Measurements from ENCODE around the gene ANAPC2. TPM values are rescaled to one million over a fixed set of nuclear protein-coding genes. Genes with fewer than 3 reads are reported as not detected.

Gene ANAPC2
- total RNA-seq (2014; rRNA removed; shearing (Covaris generic)), result 8.2 and 13.4 TPM in 2 replicates

GRCh38 chr9:137188490-137189296, at the start of gene ANAPC2, which contains the start of gene SSNA1:
Gene ANAPC2 (minus strand): TSS chr9:137188560. CDS start chr9:137188532, 28 bp downstream.
Gene SSNA1 (plus strand): TSS chr9:137188676. CDS start chr9:137188727, 51 bp downstream.
- peak; percentile 87 for DNase-seq (ENCODE audit: low spot score)

- DNase-seq (ENCODE audit: low spot score), result no peak
These were observed 48.6 kb upstream of the ANAPC2 start for GRCh38 chr9:137236936-137237421.

GRCh38 chr9:137236238-137236935, 48.0 kb upstream of the ANAPC2 start:
- peak; percentile 74 for DNase-seq (ENCODE audit: low spot score)

- DNase-seq (ENCODE audit: low spot score), result no peak
These were observed 47.3 kb upstream of the ANAPC2 start for GRCh38 chr9:137235424-137236237.

GRCh38 chr9:137234758-137235423, 46.5 kb upstream of the ANAPC2 start:
- no peak for DNase-seq (ENCODE audit: low spot score)

- no peak for DNase-seq (ENCODE audit: low spot score)
These were observed 45.8 kb upstream of the ANAPC2 start for GRCh38 chr9:137234055-137234697.

GRCh38 chr9:137233143-137233980, 45.0 kb upstream of the ANAPC2 start:
- no peak for DNase-seq (ENCODE audit: low spot score)

- DNase-seq (ENCODE audit: low spot score), result no peak
These were observed 44.1 kb upstream of the ANAPC2 start for GRCh38 chr9:137232510-137232909.

GRCh38 chr9:137232101-137232500, 43.7 kb upstream of the ANAPC2 start:
- DNase-seq (ENCODE audit: low spot score), result no peak

- no peak for DNase-seq (ENCODE audit: low spot score)
These were observed 43.1 kb upstream of the ANAPC2 start for GRCh38 chr9:137231372-137232039.

GRCh38 chr9:137230705-137231371, 42.5 kb upstream of the ANAPC2 start, which contains the start of gene SLC34A3:
Gene SLC34A3 (plus strand): TSS chr9:137230901. CDS start chr9:137231703, 802 bp downstream.
- DNase-seq (ENCODE audit: low spot score), result no peak

- DNase-seq (ENCODE audit: low spot score), result no peak
These were observed 41.7 kb upstream of the ANAPC2 start for GRCh38 chr9:137229903-137230704.

GRCh38 chr9:137228968-137229896, 40.9 kb upstream of the ANAPC2 start:
- no peak for DNase-seq (ENCODE audit: low spot score)

- no peak for DNase-seq (ENCODE audit: low spot score)
These were observed 40.2 kb upstream of the ANAPC2 start for GRCh38 chr9:137228506-137228967.

- no peak for DNase-seq (ENCODE audit: low spot score)
These were observed 39.6 kb upstream of the ANAPC2 start for GRCh38 chr9:137227853-137228505.

Data from H4 (cell line).